ENCODE measurements around the gene DGKH.

DGKH gene

DNA sequence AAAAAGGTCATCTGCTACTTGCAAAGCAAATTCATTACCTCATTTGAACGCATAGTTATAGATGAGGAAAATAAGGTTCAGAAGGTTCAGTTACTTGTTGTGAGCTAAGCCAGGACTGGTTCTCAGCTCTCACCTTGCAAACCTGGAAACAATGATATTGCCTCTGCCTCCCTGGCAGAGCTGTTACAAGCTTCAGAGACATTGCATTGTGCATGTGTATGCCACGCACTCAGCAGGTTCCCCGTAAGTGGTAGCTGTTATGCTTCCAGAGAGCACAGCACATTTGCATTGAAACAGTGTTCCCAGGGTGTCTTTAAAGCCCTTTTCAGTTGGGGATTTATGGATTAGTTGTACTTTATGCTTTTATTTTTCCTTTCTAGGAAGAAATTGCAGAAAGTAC, 80.6 kb downstream of the DGKH start:
- Histone ChIP-seq H3K9me2 (replicated peaks; ENCODE audit: insufficient read depth, low read length) (no peaks in the 10 kb centered on the region), H3K4me2 (ENCODE audit: low read depth, low read length) (no peak overlapping the region), H3K4me1 (ENCODE audit: low read length) (no peaks in the 10 kb centered on the region), H3K9ac (ENCODE audit: low read length) (no peak overlapping the region), H3K4me3 (ENCODE audit: low read length) (no peak overlapping the region), H4K20me1 (ENCODE audit: insufficient read depth, low read length) (no peaks in the 10 kb centered on the region), H3K27me3 (replicated peaks; ENCODE audit: insufficient read depth, low read length) (no peaks in the 10 kb centered on the region), H3K36me3 (replicated peaks; ENCODE audit: insufficient read depth, low read length) (no peaks in the 10 kb centered on the region), H3K79me2 (ENCODE audit: low read length) (no peaks in the 10 kb centered on the region), H3F3A (ENCODE audit: insufficient read depth, low read length) (no peaks in the 10 kb centered on the region), H2AFZ (ENCODE audit: low read length) (no peak overlapping the region), H3K27ac (ENCODE audit: low read length) (no peak overlapping the region), H3K9me3 (replicated peaks; ENCODE audit: insufficient read depth, low read length) (no peaks in the 10 kb centered on the region)
- TF ChIP-seq EZH2phosphoT487 (IDR thresholded peaks at IDR 0.05; ENCODE audit: low read length) (no peak), EZH2 (optimal IDR thresholded peaks at IDR 0.05; ENCODE audit: low read depth, low read length) (no peak)
- TF ChIP-seq, protein P1, sequence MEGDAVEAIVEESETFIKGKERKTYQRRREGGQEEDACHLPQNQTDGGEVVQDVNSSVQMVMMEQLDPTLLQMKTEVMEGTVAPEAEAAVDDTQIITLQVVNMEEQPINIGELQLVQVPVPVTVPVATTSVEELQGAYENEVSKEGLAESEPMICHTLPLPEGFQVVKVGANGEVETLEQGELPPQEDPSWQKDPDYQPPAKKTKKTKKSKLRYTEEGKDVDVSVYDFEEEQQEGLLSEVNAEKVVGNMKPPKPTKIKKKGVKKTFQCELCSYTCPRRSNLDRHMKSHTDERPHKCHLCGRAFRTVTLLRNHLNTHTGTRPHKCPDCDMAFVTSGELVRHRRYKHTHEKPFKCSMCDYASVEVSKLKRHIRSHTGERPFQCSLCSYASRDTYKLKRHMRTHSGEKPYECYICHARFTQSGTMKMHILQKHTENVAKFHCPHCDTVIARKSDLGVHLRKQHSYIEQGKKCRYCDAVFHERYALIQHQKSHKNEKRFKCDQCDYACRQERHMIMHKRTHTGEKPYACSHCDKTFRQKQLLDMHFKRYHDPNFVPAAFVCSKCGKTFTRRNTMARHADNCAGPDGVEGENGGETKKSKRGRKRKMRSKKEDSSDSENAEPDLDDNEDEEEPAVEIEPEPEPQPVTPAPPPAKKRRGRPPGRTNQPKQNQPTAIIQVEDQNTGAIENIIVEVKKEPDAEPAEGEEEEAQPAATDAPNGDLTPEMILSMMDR (IDR thresholded peaks at IDR 0.05; ENCODE audit: low read length): no peak
- no peak for DNase-seq

DNA sequence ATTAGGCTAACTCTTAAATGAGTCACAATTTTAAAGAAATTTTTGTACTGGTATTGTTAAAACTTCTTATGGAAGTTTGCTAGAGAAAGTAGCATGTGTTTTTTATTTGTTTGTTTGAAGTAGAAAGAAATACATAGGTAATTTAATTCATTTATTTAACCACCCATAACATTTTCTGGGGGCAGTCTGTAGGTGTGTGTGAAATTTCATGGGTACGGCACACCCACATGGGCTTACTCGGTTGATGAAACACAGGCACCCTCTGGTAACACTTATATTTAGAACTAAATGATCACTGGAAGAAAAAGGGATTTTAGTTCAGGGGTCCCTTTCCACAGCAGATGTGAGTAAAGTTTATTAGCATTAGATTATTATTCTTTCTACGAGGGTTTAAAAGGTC, 88.1 kb downstream of the DGKH start:
- TF ChIP-seq, protein P1 (IDR thresholded peaks at IDR 0.05; ENCODE audit: low read length): no peak
- TF ChIP-seq EZH2 (optimal IDR thresholded peaks at IDR 0.05; ENCODE audit: low read depth, low read length) (no peak), EZH2phosphoT487 (IDR thresholded peaks at IDR 0.05; ENCODE audit: low read length) (no peak)
- Histone ChIP-seq H2AFZ (ENCODE audit: low read length) (no peak overlapping the region), H3K27me3 (replicated peaks; ENCODE audit: insufficient read depth, low read length) (no peaks in the 10 kb centered on the region), H3K79me2 (ENCODE audit: low read length) (no peaks in the 10 kb centered on the region), H4K20me1 (ENCODE audit: insufficient read depth, low read length) (no peaks in the 10 kb centered on the region), H3K4me2 (ENCODE audit: low read depth, low read length) (no peak overlapping the region), H3K9me3 (replicated peaks; ENCODE audit: insufficient read depth, low read length) (no peaks in the 10 kb centered on the region), H3K4me1 (ENCODE audit: low read length) (0 out of 2 replicates have a peak, but pooled peaks cover 6% of the 10 kb centered on the region), H3K4me3 (ENCODE audit: low read length) (no peak overlapping the region), H3F3A (ENCODE audit: insufficient read depth, low read length) (no peaks in the 10 kb centered on the region), H3K27ac (ENCODE audit: low read length) (no peak overlapping the region), H3K9ac (ENCODE audit: low read length) (no peak overlapping the region), H3K9me2 (replicated peaks; ENCODE audit: insufficient read depth, low read length) (no peaks in the 10 kb centered on the region), H3K36me3 (replicated peaks; ENCODE audit: insufficient read depth, low read length) (no peaks in the 10 kb centered on the region)
- DNase-seq: no peak

DNA sequence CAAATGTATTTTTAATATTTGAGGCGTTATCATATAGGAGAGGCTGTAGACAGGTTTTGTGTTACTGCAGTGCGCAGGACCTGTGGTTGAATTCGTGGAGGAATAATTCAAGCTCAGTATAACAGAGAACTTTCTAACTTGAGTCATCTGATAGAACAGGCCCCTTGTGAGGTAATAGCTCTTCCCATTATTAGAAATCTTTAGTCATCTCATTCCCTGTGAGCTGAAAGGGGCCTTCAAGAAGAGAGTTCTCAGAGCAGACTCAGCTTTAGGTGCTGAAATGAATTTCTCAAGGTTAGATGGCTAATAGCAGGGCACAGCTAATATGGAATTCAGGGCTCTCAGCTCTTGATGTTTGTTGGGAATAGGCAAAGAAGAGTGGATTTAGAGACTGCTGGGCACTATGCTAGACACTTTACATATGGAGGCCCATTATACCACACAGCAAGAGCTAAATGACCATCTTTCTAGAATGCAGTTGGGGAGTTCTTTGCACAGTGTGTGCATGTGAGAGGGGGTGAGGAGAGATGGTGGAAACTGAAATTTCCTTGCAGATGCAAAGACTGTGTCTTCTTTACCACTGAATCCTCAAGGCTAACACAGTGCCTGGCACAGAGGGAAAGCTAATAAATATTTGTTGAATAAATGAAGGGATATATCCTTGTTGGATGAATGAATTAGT, 89.5 kb downstream of the DGKH start:
- H3K4me2 ChIP-seq (ENCODE audit: low read depth, low read length): no peak overlapping the region
- no peaks in the 10 kb centered on the region for H3K36me3 ChIP-seq (replicated peaks; ENCODE audit: insufficient read depth, low read length)
- no peak for DNase-seq
- TF ChIP-seq, protein P1 (IDR thresholded peaks at IDR 0.05; ENCODE audit: low read length): no peak
- no peak for TF ChIP-seq EZH2phosphoT487 (IDR thresholded peaks at IDR 0.05; ENCODE audit: low read length)
- no peak for TF ChIP-seq EZH2 (optimal IDR thresholded peaks at IDR 0.05; ENCODE audit: low read depth, low read length)
- H3K79me2 ChIP-seq (ENCODE audit: low read length): no peaks in the 10 kb centered on the region
- no peak overlapping the region for H3K9ac ChIP-seq (ENCODE audit: low read length)
- no peaks in the 10 kb centered on the region for H3K9me3 ChIP-seq (replicated peaks; ENCODE audit: insufficient read depth, low read length)
- no peaks in the 10 kb centered on the region for H3F3A ChIP-seq (ENCODE audit: insufficient read depth, low read length)
- no peaks in the 10 kb centered on the region for H3K9me2 ChIP-seq (replicated peaks; ENCODE audit: insufficient read depth, low read length)
- H2AFZ ChIP-seq (ENCODE audit: low read length): no peak overlapping the region
- no peaks in the 10 kb centered on the region for H4K20me1 ChIP-seq (ENCODE audit: insufficient read depth, low read length)
- no peak overlapping the region for H3K4me3 ChIP-seq (ENCODE audit: low read length)
- H3K4me1 ChIP-seq (ENCODE audit: low read length): 0 out of 2 replicates have a peak, but pooled peaks cover 6% of the 10 kb centered on the region
- no peaks in the 10 kb centered on the region for H3K27me3 ChIP-seq (replicated peaks; ENCODE audit: insufficient read depth, low read length)
- H3K27ac ChIP-seq (ENCODE audit: low read length): no peak overlapping the region
